ENCODE measurements around the gene CDK11B.
"Not testable (repeated sequence)": the region's sequence is repeated elsewhere in the genome, so short reads cannot be mapped to it uniquely, and the experiment has no call there.

The CDK11B gene

GRCh38 chr1:1595341-1595740 is 63.5 kb downstream of the CDK11B start:
- not testable (repeated sequence) for H3K9ac ChIP-seq (ENCODE audit: low read depth, low read length); H3K9me3 ChIP-seq (ENCODE audit: insufficient read depth, low read depth, low read length); H3K4me1 ChIP-seq (ENCODE audit: insufficient read depth, low read length); H3K36me3 ChIP-seq (ENCODE audit: insufficient read depth, low read depth, low read length); H3K4me3 ChIP-seq (ENCODE audit: low read length); H3K27ac ChIP-seq (ENCODE audit: low read length)
- peaks cover 50% of the 10 kb centered on the region for H3K27me3 ChIP-seq (ENCODE audit: insufficient read depth, low read length)

GRCh38 chr1:1594602-1595260 is 64.1 kb downstream of the CDK11B start:
- H3K4me1 ChIP-seq (ENCODE audit: insufficient read depth, low read length) = 0 out of 2 replicates have a peak, but pooled peaks cover 3% of the 10 kb centered on the region
- H3K4me3 ChIP-seq (ENCODE audit: low read length) = no peak overlapping the region
- H3K27ac ChIP-seq (ENCODE audit: low read length) = no peak overlapping the region
- H3K9me3 ChIP-seq (ENCODE audit: insufficient read depth, low read depth, low read length) = no peaks in the 10 kb centered on the region
- no peak overlapping the region for H3K9ac ChIP-seq (ENCODE audit: low read depth, low read length)
- H3K27me3 ChIP-seq (ENCODE audit: insufficient read depth, low read length) = peaks cover 48% of the 10 kb centered on the region
- no peaks in the 10 kb centered on the region for H3K36me3 ChIP-seq (ENCODE audit: insufficient read depth, low read depth, low read length)

- Histone ChIP-seq H3K4me1 (ENCODE audit: insufficient read depth, low read length) (0 out of 2 replicates have a peak, but pooled peaks cover 3% of the 10 kb centered on the region), H3K4me3 (ENCODE audit: low read length) (no peak overlapping the region), H3K27me3 (ENCODE audit: insufficient read depth, low read length) (peaks cover 42% of the 10 kb centered on the region), H3K9me3 (ENCODE audit: insufficient read depth, low read depth, low read length) (no peaks in the 10 kb centered on the region), H3K9ac (ENCODE audit: low read depth, low read length) (no peak overlapping the region), H3K36me3 (ENCODE audit: insufficient read depth, low read depth, low read length) (no peaks in the 10 kb centered on the region), H3K27ac (ENCODE audit: low read length) (no peak overlapping the region)
Measured at GRCh38 chr1:1593834-1594601, 64.8 kb downstream of the CDK11B start.

GRCh38 chr1:1591452-1591851 is 67.4 kb downstream of the CDK11B start:
- Histone ChIP-seq H3K9me3 (ENCODE audit: insufficient read depth, low read depth, low read length) (no peaks in the 10 kb centered on the region), H3K4me3 (ENCODE audit: low read length) (no peak overlapping the region), H3K36me3 (ENCODE audit: insufficient read depth, low read depth, low read length) (no peaks in the 10 kb centered on the region), H3K9ac (ENCODE audit: low read depth, low read length) (no peak overlapping the region), H3K4me1 (ENCODE audit: insufficient read depth, low read length) (no peaks in the 10 kb centered on the region), H3K27ac (ENCODE audit: low read length) (no peak overlapping the region), H3K27me3 (ENCODE audit: insufficient read depth, low read length) (peaks cover 24% of the 10 kb centered on the region)

Data from iPS-20b (cell line).